GM12878 (cell line): ENCODE results near the gene NOSTRIN. TPM values are rescaled to one million over a fixed set of nuclear protein-coding genes. Genes with fewer than 3 reads are reported as not detected.

Experiments used
- ATAC-seq: fragments of 200-7000 bp; cut with Tn5 transposase; 3 replicates; pipeline ENCODE4 v1.9.1; 2020; ENCODE audit warnings: mild to moderate bottlenecking, moderate library complexity
- BruUV-seq: library from RNA; stranded (reverse); fragments of 400-500 nt; replicated peaks from 2 replicates; lab custom pipeline; 2021; lab: Mats Ljungman, UMichigan
- CTCF ChIA-PET: fragments of 300-600 bp; sonication (Branson Sonifier 250); formaldehyde crosslinking; extraction: SDS; loops from one replicate; lab custom pipeline; 2021; ENCODE audit warnings: inconsistent platforms; lab: Yijun Ruan, JAX
- POLR2A ChIA-PET: fragments of 350-600 bp; formaldehyde crosslinking; extraction: SDS; loops from one replicate; lab custom pipeline; 2021; ENCODE audit warnings: inconsistent platforms; lab: Charles Lee
- RAD21 ChIA-PET: fragments of 300-600 bp; sonication (Branson Sonifier 250); formaldehyde crosslinking; loops from one replicate; lab custom pipeline; 2023; ENCODE audit warnings: antibody characterized with exemption; ENCODE audit not compliant: unreplicated experiment; lab: Charles Lee
- SMC1A ChIA-PET: fragments of 300-600 bp; sonication (Branson Sonifier 250); formaldehyde crosslinking; loops from one replicate; lab custom pipeline; 2023; ENCODE audit not compliant: unreplicated experiment, uncharacterized antibody; lab: Charles Lee
- DNase-seq: peaks from one replicate; pipeline ENCODE4 v3.0.0-alpha.2; 2011; ENCODE audit warnings: low read depth, low spot score
- FAIRE-seq: peaks from 3 replicates; lab custom pipeline; 2011; peaks lifted over from hg19 to GRCh38; lab: Jason Lieb, UNC
- H2AFZ ChIP-seq: 2 replicates; pipeline ENCODE4 v1.6.0; 2011; ENCODE audit warnings: low read depth, low read length, control low read depth; ENCODE audit not compliant: control insufficient read depth
- H3K27ac ChIP-seq: 2 replicates; pipeline ENCODE4 v1.5.1; 2011; ENCODE audit warnings: control low read depth; ENCODE audit not compliant: control insufficient read depth, insufficient read depth
- H3K27me3 ChIP-seq, 2 experiments: replicated peaks in 1 of 2; 2 replicates each; pipeline versions ENCODE4 v1.6.0 to v1.6.1; 2011; ENCODE audit warnings: low read length in 1 of 2; ENCODE audit not compliant: control insufficient read depth in 2 of 2, insufficient read depth in 2 of 2
- H3K36me3 ChIP-seq, 2 experiments: 2 replicates each; pipeline ENCODE4 v1.5.1; 2011; ENCODE audit warnings: low read length in 1 of 2; ENCODE audit not compliant: control insufficient read depth in 2 of 2, insufficient read depth in 2 of 2
- H3K4me1 ChIP-seq: 2 replicates; pipeline ENCODE4 v1.6.1; 2011; ENCODE audit warnings: mild to moderate bottlenecking, low read length, moderate library complexity, mixed read lengths; ENCODE audit not compliant: control insufficient read depth, insufficient read depth
- H3K4me2 ChIP-seq: 2 replicates; pipeline ENCODE4 v1.6.0; 2011; ENCODE audit warnings: control low read depth; ENCODE audit not compliant: control insufficient read depth, insufficient read depth
- H3K4me3 ChIP-seq: fragments of 200-600 bp; sonication (generic); 2 replicates; pipeline ENCODE4 v1.5.1; 2016
- H3K79me2 ChIP-seq: 2 replicates; pipeline ENCODE4 v1.6.0; 2011; ENCODE audit warnings: low read length; ENCODE audit not compliant: control insufficient read depth, insufficient read depth
- H3K9ac ChIP-seq: 2 replicates; pipeline ENCODE4 v1.8.0; 2011; ENCODE audit warnings: low read length, control low read depth, mixed read lengths; ENCODE audit not compliant: control insufficient read depth, insufficient read depth
- H3K9me3 ChIP-seq: replicated peaks from 3 replicates; pipeline ENCODE4 v1.5.1; 2011; ENCODE audit warnings: mild to moderate bottlenecking, low read length; ENCODE audit not compliant: control insufficient read depth, insufficient read depth
- H4K20me1 ChIP-seq: 2 replicates; pipeline ENCODE4 v1.6.0; 2011; ENCODE audit not compliant: control insufficient read depth, insufficient read depth
- ATF2 ChIP-seq: IDR thresholded peaks from 2 replicates; pipeline ENCODE4 v1.6.1; 2012; ENCODE audit warnings: low read length, inconsistent platforms
- CBX5 ChIP-seq: sonication (generic); IDR thresholded peaks from 2 replicates; pipeline ENCODE4 v1.6.1; 2016; ENCODE audit warnings: low read depth, moderate library complexity, mild to moderate bottlenecking, inconsistent platforms
- DPF2 ChIP-seq: fragments of 450-650 bp; IDR thresholded peaks from 2 replicates; pipeline ENCODE4 v1.6.1; 2017; ENCODE audit warnings: mild to moderate bottlenecking
- E2F4 ChIP-seq: IDR thresholded peaks from 2 replicates; pipeline ENCODE4 v1.6.1; 2012; ENCODE audit warnings: low read depth, low read length, improper control_type of control experiment
- FOXK2 ChIP-seq: fragments of 450-650 bp; IDR thresholded peaks from 2 replicates; pipeline ENCODE4 v1.6.1; 2017; ENCODE audit warnings: mild to moderate bottlenecking, moderate library complexity
- FOXM1 ChIP-seq: IDR thresholded peaks from 2 replicates; pipeline ENCODE4 v1.6.1; 2012; ENCODE audit warnings: low read depth, mild to moderate bottlenecking, inconsistent platforms, low read length, moderate library complexity
- HDGF ChIP-seq: fragments of 450-650 bp; IDR thresholded peaks from 2 replicates; pipeline ENCODE4 v1.6.1; 2016; ENCODE audit warnings: antibody characterized with exemption
- NR2F1 ChIP-seq: fragments of 450-650 bp; conservative IDR thresholded peaks from 2 replicates; pipeline ENCODE4 v1.6.1; 2017; ENCODE audit warnings: mild to moderate bottlenecking
- POLR2AphosphoS5 ChIP-seq: IDR thresholded peaks from 2 replicates; pipeline ENCODE4 v1.6.1; 2011; ENCODE audit warnings: mild to moderate bottlenecking, low read length, inconsistent platforms
- RELB ChIP-seq: fragments of 450-650 bp; IDR thresholded peaks from 2 replicates; pipeline ENCODE4 v1.6.1; 2017; ENCODE audit warnings: low read depth, mild to moderate bottlenecking, moderate library complexity
- TCF3 ChIP-seq: IDR thresholded peaks from 2 replicates; pipeline ENCODE4 v1.6.1; 2012; ENCODE audit warnings: low read depth, mild to moderate bottlenecking, low read length, borderline replicate concordance; ENCODE audit not compliant: insufficient read depth
- ZNF207 ChIP-seq: fragments of 450-650 bp; IDR thresholded peaks from 2 replicates; pipeline ENCODE4 v1.6.1; 2014; ENCODE audit warnings: antibody characterized with exemption, mild to moderate bottlenecking, borderline replicate concordance
- ZNF274 ChIP-seq: IDR thresholded peaks from one replicate; pipeline ENCODE4 v1.8.0; 2011; ENCODE audit not compliant: insufficient read length, insufficient read depth
- WGBS: methylation state at CpG from one replicate; pipeline ENCODE4 v1.1.6; 2016; ENCODE audit warnings: low lambda C conversion rate; ENCODE audit not compliant: insufficient replicate concordance, insufficient coverage; ENCODE audit errors: missing lambda C conversion rate; 5-methylcytosine and 5-hydroxymethylcytosine counted together
- in situ Hi-C: fragments of 300-500 bp; cut with MboI; formaldehyde crosslinking; loops from 9 replicates; pipeline ENCODE4 v1.14.3; 2018; ENCODE audit warnings: mixed read lengths
- intact Hi-C: fragments of 100-400 bp; cut with micrococcal nuclease; formaldehyde crosslinking; loops from one replicate; pipeline ENCODE4 v1.14.2; 2022; ENCODE audit not compliant: unreplicated experiment
- polyA plus RNA-seq, 11 experiments: library from polyadenylated mRNA; depleted of rRNA in 4 of 11; unstranded in 6 of 11; stranded (reverse) in 5 of 11; fragments of >200 nt; fragmentation: Nextera tagmentation in 4 of 11; fragmentation: Illumina TruSeq in 1 of 11; extraction: Ambion mirVana in 4 of 11; extraction: Trizol in 1 of 11; gene quantifications; 1 replicate in 1 of 11; 2 replicates in 10 of 11; pipeline versions ENCODE4 v1.2.1 to v1.2.3, GENCODE V29; 2011 to 2016; ENCODE audit warnings: inconsistent platforms in 2 of 11, missing spikeins in 2 of 11, low read depth in 1 of 11
- total RNA-seq, 4 experiments: library from RNA; depleted of rRNA in 3 of 4; stranded (reverse); fragments of >200 nt in 3 of 4; fragmentation: Illumina TruSeq in 1 of 4; extraction: Trizol in 1 of 4; gene quantifications; 2 replicates each; pipeline versions ENCODE4 v1.2.1 to v1.2.3, GENCODE V29; 2013 to 2021
- TF ChIP-seq, protein P1 (sequence below): fragments of 450-650 bp; IDR thresholded peaks from 2 replicates; pipeline ENCODE4 v1.6.1; 2016; ENCODE audit warnings: mild to moderate bottlenecking
- TF ChIP-seq, protein P2 (sequence below): fragments of 450-650 bp; conservative IDR thresholded peaks from 2 replicates; pipeline ENCODE4 v1.6.1; 2017; ENCODE audit warnings: mild to moderate bottlenecking, moderate library complexity

NOSTRIN gene
- total and polyA plus RNA-seq, 10 of the 15 experiments (the other 5 are each of a cell fraction or from before 2014, with no cell fraction given), result 0.13 to 0.42 (median 0.37) TPM; not detected in 5

- FAIRE-seq (no peak), ATAC-seq (no peak), DNase-seq (no peak)
- ChIA-PET SMC1A (interaction anchor here (1.0 to 1.5 kb wide), 3 partner anchors 13 to 42 kb away, joined by 3 to 5 read pairs (median 3); partner anchors contain the start of gene NOSTRIN), RAD21 (no interaction called here), CTCF (no interaction called here), POLR2A (no interaction called here)
- in situ Hi-C loops, result no loop called here
- no peak overlapping the region for H3K9ac ChIP-seq
- TF ChIP-seq, protein P1, sequence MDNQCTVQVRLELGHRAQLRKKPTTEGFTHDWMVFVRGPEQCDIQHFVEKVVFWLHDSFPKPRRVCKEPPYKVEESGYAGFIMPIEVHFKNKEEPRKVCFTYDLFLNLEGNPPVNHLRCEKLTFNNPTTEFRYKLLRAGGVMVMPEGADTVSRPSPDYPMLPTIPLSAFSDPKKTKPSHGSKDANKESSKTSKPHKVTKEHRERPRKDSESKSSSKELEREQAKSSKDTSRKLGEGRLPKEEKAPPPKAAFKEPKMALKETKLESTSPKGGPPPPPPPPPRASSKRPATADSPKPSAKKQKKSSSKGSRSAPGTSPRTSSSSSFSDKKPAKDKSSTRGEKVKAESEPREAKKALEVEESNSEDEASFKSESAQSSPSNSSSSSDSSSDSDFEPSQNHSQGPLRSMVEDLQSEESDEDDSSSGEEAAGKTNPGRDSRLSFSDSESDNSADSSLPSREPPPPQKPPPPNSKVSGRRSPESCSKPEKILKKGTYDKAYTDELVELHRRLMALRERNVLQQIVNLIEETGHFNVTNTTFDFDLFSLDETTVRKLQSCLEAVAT, result no peak
- TF ChIP-seq, protein P2, sequence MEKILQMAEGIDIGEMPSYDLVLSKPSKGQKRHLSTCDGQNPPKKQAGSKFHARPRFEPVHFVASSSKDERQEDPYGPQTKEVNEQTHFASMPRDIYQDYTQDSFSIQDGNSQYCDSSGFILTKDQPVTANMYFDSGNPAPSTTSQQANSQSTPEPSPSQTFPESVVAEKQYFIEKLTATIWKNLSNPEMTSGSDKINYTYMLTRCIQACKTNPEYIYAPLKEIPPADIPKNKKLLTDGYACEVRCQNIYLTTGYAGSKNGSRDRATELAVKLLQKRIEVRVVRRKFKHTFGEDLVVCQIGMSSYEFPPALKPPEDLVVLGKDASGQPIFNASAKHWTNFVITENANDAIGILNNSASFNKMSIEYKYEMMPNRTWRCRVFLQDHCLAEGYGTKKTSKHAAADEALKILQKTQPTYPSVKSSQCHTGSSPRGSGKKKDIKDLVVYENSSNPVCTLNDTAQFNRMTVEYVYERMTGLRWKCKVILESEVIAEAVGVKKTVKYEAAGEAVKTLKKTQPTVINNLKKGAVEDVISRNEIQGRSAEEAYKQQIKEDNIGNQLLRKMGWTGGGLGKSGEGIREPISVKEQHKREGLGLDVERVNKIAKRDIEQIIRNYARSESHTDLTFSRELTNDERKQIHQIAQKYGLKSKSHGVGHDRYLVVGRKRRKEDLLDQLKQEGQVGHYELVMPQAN, result no peak
- TF ChIP-seq E2F4, result no peak
- TF ChIP-seq ZNF274, result no peak
- no peak for TF ChIP-seq CBX5
- TF ChIP-seq RELB, result no peak
- no peak for TF ChIP-seq POLR2AphosphoS5
- TF ChIP-seq ZNF207, result no peak
- TF ChIP-seq FOXK2, result no peak
- TF ChIP-seq NR2F1, result no peak
- TF ChIP-seq DPF2, result no peak
- no peak for TF ChIP-seq ATF2
- no peak for TF ChIP-seq FOXM1
- TF ChIP-seq TCF3, result no peak
- TF ChIP-seq HDGF, result no peak
- no peak overlapping the region for H3K27ac ChIP-seq
- 81% methylated on average over 1 of the region's 1 CpG for WGBS
- no peaks in the 10 kb centered on the region for H3K36me3 ChIP-seq
- H2AFZ ChIP-seq, result no peak overlapping the region
- BruUV-seq, result no TSS peak
- H3K79me2 ChIP-seq, result no peaks in the 10 kb centered on the region
- intact Hi-C loops, result no loop called here
- no peak overlapping the region for H3K4me3 ChIP-seq
- peaks cover 1 to 5% of the 10 kb centered on the region in 2 experiments; a peak in 2 of 4 replicates for H3K27me3 ChIP-seq
- no peaks in the 10 kb centered on the region; the same call in 1 of the 2 replicates for H4K20me1 ChIP-seq
- no peaks in the 10 kb centered on the region for H3K4me1 ChIP-seq
- H3K4me2 ChIP-seq, result no peak overlapping the region
- H3K9me3 ChIP-seq, result no peaks in the 10 kb centered on the region
These were observed 12.8 kb downstream of the NOSTRIN start for GRCh38 chr2:168814939-168815907.
